ENCODE data around the gene PITPNB.

Gene PITPNB

DNA sequence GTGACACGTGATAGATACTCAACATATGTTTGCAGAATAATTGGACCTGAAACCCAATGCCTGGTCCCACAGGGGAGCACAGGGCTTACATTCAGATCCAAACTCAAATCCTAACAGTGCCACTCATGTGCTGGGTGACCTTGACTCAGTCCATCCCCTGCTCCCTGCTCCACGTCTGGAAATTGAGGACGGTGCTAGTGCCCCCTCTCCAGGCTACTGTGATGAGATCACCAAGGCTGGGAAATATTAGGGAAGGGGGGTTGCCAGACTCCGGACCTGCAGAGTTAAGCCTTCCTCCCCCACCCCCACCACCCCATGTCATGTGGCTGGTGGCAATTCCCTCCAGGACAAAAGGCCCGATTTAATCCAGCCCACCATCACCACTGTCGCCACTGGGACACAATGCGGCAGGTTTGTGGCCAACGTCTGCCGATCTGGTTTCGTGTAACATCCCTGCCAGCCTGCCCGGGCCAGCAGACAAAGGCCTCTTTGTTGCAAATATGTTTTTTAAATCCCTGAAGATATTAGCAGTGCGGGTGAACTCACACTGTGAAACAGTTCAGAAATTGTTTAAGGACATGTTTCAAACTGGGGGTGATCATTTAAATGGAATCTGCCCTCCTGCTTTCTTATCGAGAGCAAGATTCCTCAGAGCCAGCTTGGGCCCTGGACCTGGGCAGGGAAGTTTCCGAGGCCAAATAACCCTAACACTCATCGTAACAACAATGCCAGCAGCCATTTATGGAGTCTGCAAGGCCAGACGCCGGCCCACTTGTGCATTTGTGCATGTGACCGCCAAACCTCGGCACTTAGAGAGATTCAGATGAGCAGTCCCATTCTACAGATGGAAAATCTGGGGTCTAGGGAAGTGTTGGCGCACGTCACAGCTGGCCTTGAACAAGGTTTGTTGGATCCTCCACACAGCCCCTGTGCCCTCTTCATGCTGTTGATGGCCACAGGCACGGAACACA lies 97.9 kb downstream of the PITPNB start:
- Histone ChIP-seq H3K36me3 (ENCODE audit: insufficient read depth, insufficient read length, low read length) (no peaks in the 10 kb centered on the region), H3K9ac (ENCODE audit: insufficient read length, low read depth) (no peak overlapping the region), H3K27me3 (ENCODE audit: insufficient read depth, insufficient read length) (no peaks in the 10 kb centered on the region), H3K4me1 (ENCODE audit: insufficient read depth, insufficient read length) (peaks cover 2% of the 10 kb centered on the region), H3K9me3 (ENCODE audit: insufficient read depth, low read length) (no peaks in the 10 kb centered on the region), H3K4me3 (ENCODE audit: insufficient read length, low read depth) (no peak overlapping the region)
- TF ChIP-seq SUZ12 (IDR thresholded peaks at IDR 0.05; ENCODE audit: extremely low read depth, insufficient read depth, insufficient read length), result no peak
- DNase-seq (ENCODE audit: low read depth, low spot score), result no peak

DNA sequence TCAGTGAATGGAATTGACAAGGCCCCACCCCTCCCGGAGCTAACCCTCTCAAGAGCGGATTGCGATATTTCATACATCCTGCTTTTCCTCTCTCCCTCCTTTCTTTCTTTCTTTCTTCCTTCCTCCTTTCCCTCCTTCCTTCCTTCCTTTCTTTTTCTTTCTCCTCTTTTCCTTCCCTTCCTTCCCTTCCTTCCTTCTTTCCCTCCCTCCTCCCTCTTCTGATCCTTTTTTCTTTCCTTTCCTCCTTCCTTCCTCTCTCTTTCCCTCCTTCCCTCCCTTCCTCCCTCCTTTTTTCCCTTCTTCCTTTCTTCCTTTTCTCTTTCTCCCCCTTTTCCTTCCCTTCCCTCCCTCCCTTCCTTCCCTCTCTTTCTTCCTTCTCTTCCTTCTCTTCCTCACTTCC lies 102.5 kb downstream of the PITPNB start:
- Histone ChIP-seq H3K4me3 (ENCODE audit: insufficient read length, low read depth) (no peak overlapping the region), H3K27me3 (ENCODE audit: insufficient read depth, insufficient read length) (no peaks in the 10 kb centered on the region), H3K9me3 (ENCODE audit: insufficient read depth, low read length) (no peaks in the 10 kb centered on the region), H3K36me3 (ENCODE audit: insufficient read depth, insufficient read length, low read length) (no peaks in the 10 kb centered on the region), H3K4me1 (ENCODE audit: insufficient read depth, insufficient read length) (no peaks in the 10 kb centered on the region), H3K9ac (ENCODE audit: insufficient read length, low read depth) (no peak overlapping the region)
- TF ChIP-seq YY1 (IDR thresholded peaks at IDR 0.05; ENCODE audit: insufficient read depth, insufficient read length) (no peak), ZNF274 (IDR thresholded peaks at IDR 0.05; ENCODE audit: low read depth, low read length) (no peak), SUZ12 (IDR thresholded peaks at IDR 0.05; ENCODE audit: extremely low read depth, insufficient read depth, insufficient read length) (no peak)
- DNase-seq (ENCODE audit: low read depth, low spot score), result no peak

DNA sequence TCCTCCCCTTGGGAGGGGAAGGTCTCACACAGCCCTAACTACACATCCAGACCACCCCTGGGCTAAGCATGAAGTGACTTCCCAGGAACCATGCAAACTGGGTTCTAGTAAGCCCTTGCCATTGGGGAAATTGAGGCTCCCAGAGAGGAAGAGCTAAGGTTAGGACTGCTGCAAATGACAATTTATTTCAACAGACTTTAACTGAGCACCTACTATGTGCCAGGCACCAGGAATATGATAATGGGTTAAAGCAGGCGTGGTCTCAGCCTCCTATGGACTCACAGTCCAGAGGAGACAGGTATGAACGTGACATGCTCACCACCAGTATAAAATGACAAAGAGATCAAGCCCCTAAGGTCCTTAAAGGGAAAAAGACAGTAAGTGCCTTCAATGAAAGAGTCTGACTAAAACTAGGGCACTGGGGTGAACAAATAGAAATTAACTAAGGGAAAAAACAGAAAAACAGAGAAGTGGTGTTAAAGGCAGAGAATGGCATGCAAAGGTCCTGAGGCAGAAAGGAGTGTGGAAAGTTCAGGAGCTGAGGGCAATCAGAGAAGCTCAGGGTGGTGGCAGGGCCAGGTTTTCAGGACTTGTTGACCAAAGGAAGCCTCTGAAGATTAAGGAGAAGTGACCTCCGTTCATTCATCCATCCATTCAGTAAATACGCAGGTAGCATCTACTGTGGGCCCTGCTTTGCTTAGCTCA lies 103.1 kb downstream of the PITPNB start:
- DNase-seq (ENCODE audit: low read depth, low spot score), result no peak
- H3K4me3 ChIP-seq (ENCODE audit: insufficient read length, low read depth), result no peak overlapping the region
- TF ChIP-seq ZNF274 (IDR thresholded peaks at IDR 0.05; ENCODE audit: low read depth, low read length) (no peak), YY1 (IDR thresholded peaks at IDR 0.05; ENCODE audit: insufficient read depth, insufficient read length) (no peak), SUZ12 (IDR thresholded peaks at IDR 0.05; ENCODE audit: extremely low read depth, insufficient read depth, insufficient read length) (no peak)
- H3K36me3 ChIP-seq (ENCODE audit: insufficient read depth, insufficient read length, low read length), result no peaks in the 10 kb centered on the region
- no peaks in the 10 kb centered on the region for H3K27me3 ChIP-seq (ENCODE audit: insufficient read depth, insufficient read length)
- H3K4me1 ChIP-seq (ENCODE audit: insufficient read depth, insufficient read length), result peaks cover 2% of the 10 kb centered on the region
- no peak overlapping the region for H3K9ac ChIP-seq (ENCODE audit: insufficient read length, low read depth)
- H3K9me3 ChIP-seq (ENCODE audit: insufficient read depth, low read length), result no peaks in the 10 kb centered on the region

DNA sequence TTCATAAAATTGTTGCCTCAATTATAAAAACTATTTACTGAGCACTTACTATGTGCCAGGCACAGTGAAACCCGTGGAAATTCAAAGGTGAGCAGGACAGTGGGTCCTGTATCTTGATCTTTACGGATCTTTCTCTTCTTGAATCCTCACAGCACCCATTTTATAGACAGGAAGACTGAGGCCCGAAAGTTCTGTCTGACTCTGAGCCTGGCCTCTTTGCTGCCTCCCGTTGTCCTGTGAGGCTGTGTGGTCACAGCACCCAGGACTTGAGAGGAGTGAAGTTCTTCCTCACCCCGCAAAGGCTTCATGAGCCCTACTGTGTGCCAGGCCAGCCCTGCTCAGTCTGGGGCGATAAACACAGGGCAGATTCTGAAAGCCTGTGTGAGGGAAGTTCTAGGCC lies 104.1 kb downstream of the PITPNB start:
- TF ChIP-seq YY1 (IDR thresholded peaks at IDR 0.05; ENCODE audit: insufficient read depth, insufficient read length) (no peak), SUZ12 (IDR thresholded peaks at IDR 0.05; ENCODE audit: extremely low read depth, insufficient read depth, insufficient read length) (no peak), ZNF274 (IDR thresholded peaks at IDR 0.05; ENCODE audit: low read depth, low read length) (no peak)
- peak overlapping the region; percentile 26 for H3K9ac ChIP-seq (ENCODE audit: insufficient read length, low read depth)
- no peaks in the 10 kb centered on the region for H3K36me3 ChIP-seq (ENCODE audit: insufficient read depth, insufficient read length, low read length)
- no peak for DNase-seq (ENCODE audit: low read depth, low spot score)
- no peak overlapping the region for H3K4me3 ChIP-seq (ENCODE audit: insufficient read length, low read depth)
- peaks cover 8% of the 10 kb centered on the region for H3K4me1 ChIP-seq (ENCODE audit: insufficient read depth, insufficient read length)
- no peaks in the 10 kb centered on the region for H3K27me3 ChIP-seq (ENCODE audit: insufficient read depth, insufficient read length)
- no peaks in the 10 kb centered on the region for H3K9me3 ChIP-seq (ENCODE audit: insufficient read depth, low read length)

DNA sequence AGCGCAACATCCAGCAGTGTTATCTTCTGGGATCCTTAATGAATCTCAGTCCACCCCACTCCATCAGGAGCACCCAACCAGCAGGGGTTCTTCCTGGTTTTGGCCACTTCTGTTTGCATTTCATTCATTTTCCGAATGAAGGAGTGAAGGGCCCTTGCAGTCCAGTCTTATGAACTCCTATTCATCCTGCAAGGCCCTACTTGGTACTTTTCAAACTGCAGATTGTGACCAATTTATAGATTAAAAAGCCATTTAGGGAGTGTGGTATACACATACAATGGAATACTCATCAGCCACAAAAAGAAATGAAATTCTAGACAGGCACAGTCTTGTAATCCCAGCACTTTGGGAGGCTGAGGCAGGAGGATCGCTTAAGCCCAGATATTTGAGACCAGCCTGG lies 107.3 kb downstream of the PITPNB start:
- no peak for DNase-seq (ENCODE audit: low read depth, low spot score)
- TF ChIP-seq YY1 (IDR thresholded peaks at IDR 0.05; ENCODE audit: insufficient read depth, insufficient read length) (no peak), SUZ12 (IDR thresholded peaks at IDR 0.05; ENCODE audit: extremely low read depth, insufficient read depth, insufficient read length) (no peak), ZNF274 (IDR thresholded peaks at IDR 0.05; ENCODE audit: low read depth, low read length) (no peak)
- Histone ChIP-seq H3K36me3 (ENCODE audit: insufficient read depth, insufficient read length, low read length) (no peaks in the 10 kb centered on the region), H3K4me3 (ENCODE audit: insufficient read length, low read depth) (no peak overlapping the region), H3K9ac (ENCODE audit: insufficient read length, low read depth) (no peak overlapping the region), H3K4me1 (ENCODE audit: insufficient read depth, insufficient read length) (peaks cover 10% of the 10 kb centered on the region), H3K27me3 (ENCODE audit: insufficient read depth, insufficient read length) (no peaks in the 10 kb centered on the region), H3K9me3 (ENCODE audit: insufficient read depth, low read length) (no peaks in the 10 kb centered on the region)

DNA sequence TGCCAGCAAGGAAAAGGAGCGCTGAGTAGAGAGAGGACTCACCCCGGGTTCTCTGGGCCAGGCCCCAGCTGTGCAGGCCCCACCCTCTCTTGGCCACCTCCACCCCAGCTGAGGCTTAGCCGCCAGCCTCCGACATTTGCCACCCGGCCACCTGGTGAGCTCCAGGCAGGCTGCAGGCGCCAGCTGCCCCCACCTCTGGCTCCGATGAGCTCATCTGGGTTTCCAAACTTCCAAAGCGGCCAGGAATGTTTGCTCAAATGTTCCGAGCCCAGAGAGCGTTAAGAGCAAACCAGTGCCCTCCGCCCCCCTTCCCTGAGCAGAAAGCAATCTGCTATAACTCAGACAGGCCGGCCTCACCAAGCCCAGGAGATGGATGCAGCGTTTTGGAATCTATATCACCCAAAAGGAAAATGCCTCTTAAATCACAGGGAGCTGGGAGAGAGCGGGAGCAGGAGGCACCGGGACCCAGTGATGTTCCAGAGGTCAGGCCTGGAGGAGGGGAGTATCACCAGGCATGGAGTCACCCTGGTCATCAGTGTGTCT lies 108.4 kb downstream of the PITPNB start:
- H3K9ac ChIP-seq (ENCODE audit: insufficient read length, low read depth), result peak overlapping the region; percentile 32
- no peaks in the 10 kb centered on the region for H3K36me3 ChIP-seq (ENCODE audit: insufficient read depth, insufficient read length, low read length)
- no peaks in the 10 kb centered on the region for H3K27me3 ChIP-seq (ENCODE audit: insufficient read depth, insufficient read length)
- no peaks in the 10 kb centered on the region for H3K9me3 ChIP-seq (ENCODE audit: insufficient read depth, low read length)
- DNase-seq (ENCODE audit: low read depth, low spot score), result no peak
- no peak overlapping the region for H3K4me3 ChIP-seq (ENCODE audit: insufficient read length, low read depth)
- TF ChIP-seq SUZ12 (IDR thresholded peaks at IDR 0.05; ENCODE audit: extremely low read depth, insufficient read depth, insufficient read length) (no peak), YY1 (IDR thresholded peaks at IDR 0.05; ENCODE audit: insufficient read depth, insufficient read length) (no peak), ZNF274 (IDR thresholded peaks at IDR 0.05; ENCODE audit: low read depth, low read length) (no peak)
- H3K4me1 ChIP-seq (ENCODE audit: insufficient read depth, insufficient read length), result peaks cover 10% of the 10 kb centered on the region

Data from NT2/D1 (cell line).